Breast epithelium (tissue), 4 donors: Measurements from ENCODE around the gene AFAP1. TPM values are rescaled to one million over a fixed set of nuclear protein-coding genes. Genes with fewer than 3 reads are reported as not detected.

ENCODE experiments used
- DNase-seq, 2 donors: peaks; one replicate each; pipeline ENCODE4 v3.0.0-alpha.2; 2019; ENCODE audit warnings: low spot score in 2 of 2
- H3K27ac ChIP-seq, 2 donors: fragments of 200-600 bp; sonication (generic) in 1 of 2; one replicate each; pipeline ENCODE4 v1.5.1; 2016 to 2019; ENCODE audit warnings: mild to moderate bottlenecking in 1 of 2
- H3K27me3 ChIP-seq, 2 donors: fragments of 200-600 bp; sonication (generic) in 1 of 2; one replicate each; pipeline versions ENCODE4 v1.5.1 to v1.6.0; 2017 to 2019; ENCODE audit warnings: control low read depth in 1 of 2, mild to moderate bottlenecking in 1 of 2
- H3K36me3 ChIP-seq: fragments of 200-600 bp; one replicate; pipeline ENCODE4 v1.5.1; 2019
- H3K4me1 ChIP-seq, 2 donors: fragments of 200-600 bp; sonication (generic); one replicate each; pipeline ENCODE4 v1.5.1; 2016 to 2019; ENCODE audit warnings: control low read depth in 1 of 2
- H3K4me3 ChIP-seq, 3 donors: fragments of 200-600 bp; sonication (generic); 1 replicate in 2 of 3; 2 replicates in 1 of 3; pipeline ENCODE4 v1.5.1; 2016 to 2019; ENCODE audit warnings: mild to moderate bottlenecking in 3 of 3, moderate library complexity in 2 of 3
- H3K9me3 ChIP-seq, 2 donors: fragments of 200-600 bp; sonication (generic) in 1 of 2; one replicate each; pipeline ENCODE4 v1.5.1; 2016 to 2019; ENCODE audit warnings: control low read depth in 1 of 2
- POLR2A ChIP-seq: fragments of 450-650 bp; IDR thresholded peaks from one replicate; pipeline ENCODE4 v1.6.1; 2016; ENCODE audit warnings: antibody characterized with exemption, mild to moderate bottlenecking, moderate library complexity
- POLR2AphosphoS5 ChIP-seq, 3 donors: sonication (generic); formaldehyde crosslinking; IDR thresholded peaks; one replicate each; pipeline ENCODE4 v1.6.1; 2017; ENCODE audit warnings: antibody characterized with exemption in 3 of 3
- intact Hi-C: fragments of 100-400 bp; cut with DNase I; formaldehyde crosslinking; loops from one replicate; pipeline ENCODE4 v1.15.1; 2023; ENCODE audit warnings: low total_unique reads
- total RNA-seq, 3 donors: library from RNA; depleted of rRNA; stranded (reverse); fragments of >200 nt; gene quantifications; one replicate each; pipeline ENCODE4 v1.1.0, GENCODE V29; 2016
- TF ChIP-seq, protein P1 (sequence below), 3 donors: fragments of 450-650 bp; IDR thresholded peaks; one replicate each; pipeline ENCODE4 v1.5.1; 2016 to 2017; ENCODE audit warnings: antibody characterized with exemption in 3 of 3, mild to moderate bottlenecking in 3 of 3, moderate library complexity in 3 of 3

AFAP1 gene
- total RNA-seq, 3 donors from 2014 or later = 14.5 to 21.6 (median 16.6) TPM

GRCh38 chr4:7890635-7891393 is 48.8 kb downstream of the AFAP1 start:
- Histone ChIP-seq H3K9me3 (peaks cover 0 to 10% of the 10 kb centered on the region in 2 donors), H3K36me3 (no peaks in the 10 kb centered on the region), H3K4me3 (no peak overlapping the region), H3K27ac (peak overlapping the region; percentile 54 to 59), H3K27me3 (no peaks in the 10 kb centered on the region), H3K4me1 (peaks cover 0 to 5% of the 10 kb centered on the region in 2 donors)
- no peak for DNase-seq
- intact Hi-C loops = no loop called here
- TF ChIP-seq, protein P1, sequence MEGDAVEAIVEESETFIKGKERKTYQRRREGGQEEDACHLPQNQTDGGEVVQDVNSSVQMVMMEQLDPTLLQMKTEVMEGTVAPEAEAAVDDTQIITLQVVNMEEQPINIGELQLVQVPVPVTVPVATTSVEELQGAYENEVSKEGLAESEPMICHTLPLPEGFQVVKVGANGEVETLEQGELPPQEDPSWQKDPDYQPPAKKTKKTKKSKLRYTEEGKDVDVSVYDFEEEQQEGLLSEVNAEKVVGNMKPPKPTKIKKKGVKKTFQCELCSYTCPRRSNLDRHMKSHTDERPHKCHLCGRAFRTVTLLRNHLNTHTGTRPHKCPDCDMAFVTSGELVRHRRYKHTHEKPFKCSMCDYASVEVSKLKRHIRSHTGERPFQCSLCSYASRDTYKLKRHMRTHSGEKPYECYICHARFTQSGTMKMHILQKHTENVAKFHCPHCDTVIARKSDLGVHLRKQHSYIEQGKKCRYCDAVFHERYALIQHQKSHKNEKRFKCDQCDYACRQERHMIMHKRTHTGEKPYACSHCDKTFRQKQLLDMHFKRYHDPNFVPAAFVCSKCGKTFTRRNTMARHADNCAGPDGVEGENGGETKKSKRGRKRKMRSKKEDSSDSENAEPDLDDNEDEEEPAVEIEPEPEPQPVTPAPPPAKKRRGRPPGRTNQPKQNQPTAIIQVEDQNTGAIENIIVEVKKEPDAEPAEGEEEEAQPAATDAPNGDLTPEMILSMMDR (IDR thresholded peaks at IDR 0.05) = no peak
- TF ChIP-seq POLR2A = no peak
- no peak for TF ChIP-seq POLR2AphosphoS5 (IDR thresholded peaks at IDR 0.05)

GRCh38 chr4:7887436-7887835 is 52.2 kb downstream of the AFAP1 start:
- no peak for DNase-seq
- Histone ChIP-seq H3K9me3 (peaks cover 0 to 10% of the 10 kb centered on the region in 2 donors), H3K27ac (no peak overlapping the region), H3K4me1 (peaks cover 0 to 5% of the 10 kb centered on the region in 2 donors), H3K27me3 (no peaks in the 10 kb centered on the region), H3K4me3 (no peak overlapping the region), H3K36me3 (no peaks in the 10 kb centered on the region)
- TF ChIP-seq, protein P1 (IDR thresholded peaks at IDR 0.05) = no peak
- TF ChIP-seq POLR2AphosphoS5 (IDR thresholded peaks at IDR 0.05) (no peak), POLR2A (no peak)
- intact Hi-C loops = no loop called here

- intact Hi-C loops = no loop called here
- Histone ChIP-seq H3K27me3 (no peaks in the 10 kb centered on the region), H3K36me3 (no peaks in the 10 kb centered on the region), H3K27ac (peak overlapping the region; percentile 12 to 40), H3K9me3 (peaks cover 0 to 10% of the 10 kb centered on the region in 2 donors), H3K4me3 (peak overlapping the region in 1 of 3 donors; percentile 34), H3K4me1 (peaks cover 0 to 5% of the 10 kb centered on the region in 2 donors)
- TF ChIP-seq POLR2AphosphoS5 (IDR thresholded peaks at IDR 0.05) = no peak
- no peak for TF ChIP-seq POLR2A
- TF ChIP-seq, protein P1 (IDR thresholded peaks at IDR 0.05) = no peak
- no peak for DNase-seq
Observed at GRCh38 chr4:7886007-7886973, 53.4 kb downstream of the AFAP1 start.

- intact Hi-C loops = no loop called here
- H3K4me3 ChIP-seq = no peak overlapping the region
- DNase-seq = no peak
- H3K27me3 ChIP-seq = no peaks in the 10 kb centered on the region
- no peaks in the 10 kb centered on the region for H3K36me3 ChIP-seq
- no peak for TF ChIP-seq POLR2A
- TF ChIP-seq, protein P1 (IDR thresholded peaks at IDR 0.05) = no peak
- TF ChIP-seq POLR2AphosphoS5 (IDR thresholded peaks at IDR 0.05) = no peak
- peaks cover 0 to 5% of the 10 kb centered on the region in 2 donors for H3K4me1 ChIP-seq
- peak overlapping the region; percentile 12 to 40 for H3K27ac ChIP-seq
- H3K9me3 ChIP-seq = peaks cover 0 to 10% of the 10 kb centered on the region in 2 donors
Observed at GRCh38 chr4:7885216-7886006, 54.2 kb downstream of the AFAP1 start.
